NCI-H1092 treated with DMSO at 0.1 percent for 48 hours (cell line): ENCODE data around the gene GABBR2.

Experiments used
- DNase-seq: peaks from one replicate; lab custom pipeline; 2025; lab: John Stamatoyannopoulos, UW

Gene GABBR2

GRCh38 chr9:98708933-98709911 is at the start of gene GABBR2:
GABBR2 (minus strand) TSS chr9:98708935; CDS start chr9:98708737, 198 bp downstream.
- peak; percentile 45 for DNase-seq

- no peak for DNase-seq
These were observed 46.4 kb upstream of the GABBR2 start for GRCh38 chr9:98755006-98755618.

DNA sequence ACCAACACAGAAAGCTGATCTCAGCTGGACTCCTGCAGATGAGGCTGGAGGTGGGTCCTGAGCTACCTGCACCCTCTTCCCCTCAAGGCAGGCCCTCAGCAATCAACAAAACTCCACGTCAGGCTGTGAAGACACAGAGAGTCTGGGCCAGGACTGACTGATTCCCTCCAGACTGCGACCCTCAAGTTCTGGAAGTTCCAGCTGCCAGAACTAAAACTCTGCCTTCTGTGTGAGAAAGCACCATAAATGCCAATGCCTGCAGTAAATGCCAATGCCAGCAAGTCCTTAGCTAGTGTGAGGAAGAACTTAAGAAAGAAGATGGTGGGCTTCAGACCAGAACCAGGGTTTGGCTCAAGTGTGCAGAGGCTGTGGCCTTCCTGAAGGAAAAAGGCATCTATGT is 42.5 kb upstream of the GABBR2 start:
- DNase-seq = no peak

GRCh38 chr9:98750364-98751060 is 41.8 kb upstream of the GABBR2 start:
- no peak for DNase-seq

DNA sequence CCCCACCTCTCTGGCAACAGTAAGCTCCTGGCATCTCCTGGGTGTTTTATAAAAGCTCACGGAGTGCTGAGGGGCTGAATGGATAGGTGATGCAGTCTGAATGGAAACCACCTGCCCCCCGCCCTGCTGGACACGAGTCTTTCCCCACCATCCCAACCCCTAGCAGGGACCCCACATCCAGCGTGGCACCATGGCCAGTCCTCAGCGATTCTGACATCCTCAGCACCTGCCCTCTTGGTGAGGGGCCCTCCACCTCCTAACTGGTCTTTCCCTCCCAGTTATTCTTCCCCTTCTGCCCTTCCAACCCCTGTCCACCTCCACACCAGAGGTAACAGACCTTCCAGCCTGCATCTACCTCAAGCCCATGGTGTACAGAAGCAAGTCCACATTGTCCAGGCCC is 38.7 kb upstream of the GABBR2 start:
- DNase-seq = no peak

- no peak for DNase-seq
These were observed 36.7 kb upstream of the GABBR2 start for GRCh38 chr9:98745470-98745869.

DNA sequence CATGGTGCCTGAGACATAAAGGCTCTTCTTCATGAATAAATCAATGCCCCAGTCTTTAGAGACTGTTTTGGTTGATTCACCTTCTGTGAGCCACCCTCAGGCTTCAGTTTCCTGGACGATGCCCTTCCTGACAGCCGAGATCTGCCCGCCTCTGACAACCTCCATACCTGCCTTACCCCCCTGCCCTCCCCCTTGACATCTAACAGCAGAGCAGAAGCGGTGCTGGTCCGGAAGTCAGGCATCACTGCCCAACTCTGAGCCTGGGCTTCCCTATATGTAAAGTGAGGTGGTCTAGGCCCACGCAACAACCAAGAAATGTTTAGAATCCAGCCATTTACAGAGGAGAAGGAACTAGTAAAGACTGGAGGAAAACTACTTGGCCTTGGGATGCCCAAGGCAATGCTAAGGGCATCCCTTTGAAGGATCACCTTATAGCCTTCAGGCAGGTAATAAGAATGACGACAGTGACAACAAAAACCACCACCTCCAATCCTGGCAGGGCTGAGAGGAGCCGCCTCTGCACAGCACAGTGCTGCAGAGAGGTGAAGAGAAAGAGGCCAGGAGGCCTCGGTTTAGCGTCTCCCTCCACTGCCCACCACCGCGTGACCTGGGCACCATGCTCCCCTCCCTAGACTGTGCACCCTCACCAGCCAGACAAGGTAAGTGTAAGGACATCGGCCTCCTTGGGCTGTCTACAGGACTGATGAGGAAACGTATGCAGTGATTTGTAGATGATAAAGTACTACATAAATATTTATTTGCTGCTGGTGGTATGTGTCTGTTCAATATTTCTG is 35.3 kb upstream of the GABBR2 start:
- DNase-seq = no peak

GRCh38 chr9:98743329-98743728 is 34.6 kb upstream of the GABBR2 start:
- DNase-seq = no peak

- DNase-seq = no peak
These were observed 33.9 kb upstream of the GABBR2 start for GRCh38 chr9:98742325-98743280.

GRCh38 chr9:98740226-98740881 is 31.6 kb upstream of the GABBR2 start:
- DNase-seq = no peak

- no peak for DNase-seq
These were observed 30.0 kb upstream of the GABBR2 start for GRCh38 chr9:98738741-98739140.

DNA sequence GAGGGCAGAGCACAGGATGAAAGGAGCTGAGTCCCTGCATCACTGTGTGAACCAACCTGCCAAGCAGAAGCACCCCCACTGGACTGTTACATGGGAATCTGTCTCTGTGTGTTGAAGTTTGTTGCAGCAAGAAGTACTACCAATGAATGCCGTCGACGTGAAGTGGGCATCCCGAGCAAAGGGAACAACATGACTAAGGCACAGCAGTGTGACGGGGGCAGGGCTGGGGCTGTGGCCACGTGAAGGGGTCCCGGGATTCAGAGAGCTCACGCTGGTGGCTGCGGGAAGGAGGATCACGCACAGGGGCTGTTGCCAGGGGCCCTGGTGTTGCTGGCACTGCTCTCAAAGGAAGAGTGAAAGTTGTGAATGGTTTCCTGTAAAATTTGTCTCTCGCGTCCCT is 27.5 kb upstream of the GABBR2 start:
- no peak for DNase-seq

DNA sequence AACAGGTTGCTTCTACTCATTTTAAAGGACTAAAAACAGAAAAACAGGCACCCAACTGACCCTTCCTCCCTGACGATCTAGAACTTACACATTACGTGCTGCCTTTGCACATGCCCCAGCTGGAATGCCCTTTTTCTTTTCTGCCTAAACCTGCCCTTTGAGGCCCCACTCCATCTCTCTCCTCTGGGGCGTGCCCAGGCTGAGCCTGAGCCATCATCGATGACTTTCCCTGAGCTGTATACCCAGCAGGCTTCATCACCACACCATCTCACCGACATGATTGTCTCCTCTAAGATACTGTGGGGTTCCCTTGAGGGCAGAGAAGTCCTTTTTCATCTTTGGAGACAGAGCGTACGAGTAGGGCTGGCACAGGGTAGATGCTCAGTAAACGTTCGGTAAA is 24.1 kb upstream of the GABBR2 start:
- DNase-seq = no peak

GRCh38 chr9:98732091-98732490 is 23.4 kb upstream of the GABBR2 start:
- no peak for DNase-seq

- DNase-seq = no peak
These were observed 22.1 kb upstream of the GABBR2 start for GRCh38 chr9:98730871-98731270.

- no peak for DNase-seq
These were observed 19.8 kb upstream of the GABBR2 start for GRCh38 chr9:98728500-98728899.

GRCh38 chr9:98727428-98727827 is 18.7 kb upstream of the GABBR2 start:
- DNase-seq = no peak

DNA sequence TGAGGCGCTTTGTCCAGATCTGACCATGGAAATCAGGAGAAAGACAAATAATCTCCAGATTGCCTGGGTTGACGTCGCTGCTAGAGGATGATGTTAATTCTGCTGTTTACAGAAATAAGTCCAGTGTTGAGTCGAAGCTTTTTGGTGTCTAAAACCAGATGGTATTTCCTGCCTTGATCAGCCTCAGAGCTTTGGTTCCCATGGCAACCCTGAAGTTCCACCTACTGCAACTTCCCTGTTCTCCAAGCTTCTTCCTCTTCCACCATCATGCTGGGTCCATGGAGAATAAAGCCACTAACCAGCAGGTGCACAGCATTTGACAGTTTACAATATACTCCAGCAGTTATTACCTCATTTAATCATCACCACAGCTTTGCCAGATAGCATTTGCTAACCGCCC is 18.0 kb upstream of the GABBR2 start:
- DNase-seq = no peak

DNA sequence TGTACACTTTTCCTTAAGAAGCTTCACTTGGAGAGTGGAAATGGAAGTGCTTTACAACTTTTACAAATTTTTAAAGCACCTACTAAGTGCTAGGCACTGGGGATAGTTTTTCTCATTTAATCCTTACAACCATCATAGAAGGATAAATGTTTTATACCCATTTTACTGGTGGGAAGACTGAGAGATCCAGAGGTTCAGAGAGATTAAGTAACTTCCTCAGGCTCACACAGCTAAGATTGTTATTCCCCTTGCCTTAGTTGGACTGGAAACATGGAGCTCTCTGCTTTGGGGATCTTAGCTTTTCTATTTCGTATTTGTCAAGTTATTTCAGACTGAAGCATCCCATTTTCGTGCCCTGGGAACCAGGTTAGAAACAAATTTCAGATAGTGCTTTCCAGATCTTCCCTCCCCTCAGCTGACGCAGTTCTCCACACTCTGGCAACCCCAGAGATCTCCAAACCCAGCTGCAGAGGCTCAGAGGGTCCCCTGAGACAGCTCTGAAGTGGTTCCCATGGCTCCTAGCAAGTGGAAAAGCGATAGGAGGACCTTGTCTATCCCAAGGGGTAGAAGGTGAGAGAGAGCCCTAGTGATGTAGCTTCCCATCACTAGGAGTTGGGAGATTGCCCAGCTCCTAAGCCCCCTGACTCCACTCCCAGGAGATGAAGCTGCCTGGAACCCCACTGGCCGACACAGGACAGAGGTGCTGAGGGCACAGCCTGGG is 16.2 kb upstream of the GABBR2 start:
- DNase-seq = peak; percentile 4

DNA sequence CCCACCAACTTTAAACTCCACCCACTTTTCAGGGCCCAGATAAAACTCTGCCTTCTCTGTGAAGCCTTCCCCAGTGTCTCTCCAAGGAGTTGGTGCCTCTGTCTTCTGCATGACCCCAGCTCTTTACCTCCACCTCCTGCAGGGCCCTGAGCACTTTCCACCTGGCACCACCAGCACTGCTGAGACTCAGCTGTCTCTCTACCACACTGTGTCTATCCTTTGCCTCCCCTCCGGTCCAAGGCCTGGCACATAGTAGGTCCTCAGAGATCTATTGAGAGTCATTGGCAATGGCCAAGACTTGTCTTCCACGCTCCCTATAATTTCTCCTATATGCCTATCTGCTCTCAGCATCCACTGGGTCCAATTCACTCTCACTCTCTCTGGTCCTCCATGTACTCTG is 12.9 kb upstream of the GABBR2 start:
- DNase-seq = no peak
